Loucy (cell line): Measurements from ENCODE around the gene ACLY.

ENCODE experiments used
- CTCF ChIP-seq: fragments of 200-600 bp; sonication (generic); conservative IDR thresholded peaks from 2 replicates; pipeline ENCODE4 v1.5.1; 2014; ENCODE audit warnings: mild to moderate bottlenecking, antibody characterized with exemption, low read length
- EZH2phosphoT487 ChIP-seq: fragments of 200-600 bp; IDR thresholded peaks from 2 replicates; pipeline ENCODE4 v1.6.1; 2018; ENCODE audit warnings: antibody characterized with exemption, mild to moderate bottlenecking, moderate library complexity, borderline replicate concordance

GRCh38 chr17:41915566-41915965 lies 3.2 kb downstream of the ACLY start:
- TF ChIP-seq CTCF (no peak), EZH2phosphoT487 (no peak)
